ENCODE results near the gene PSME1. TPM values are rescaled to one million over a fixed set of nuclear protein-coding genes. Genes with fewer than 3 reads are reported as not detected.

The PSME1 gene
- polyA plus RNA-seq, 2 of the 4 experiments (the other 2 are of a cell fraction), result 83.6 to 124 TPM

DNA sequence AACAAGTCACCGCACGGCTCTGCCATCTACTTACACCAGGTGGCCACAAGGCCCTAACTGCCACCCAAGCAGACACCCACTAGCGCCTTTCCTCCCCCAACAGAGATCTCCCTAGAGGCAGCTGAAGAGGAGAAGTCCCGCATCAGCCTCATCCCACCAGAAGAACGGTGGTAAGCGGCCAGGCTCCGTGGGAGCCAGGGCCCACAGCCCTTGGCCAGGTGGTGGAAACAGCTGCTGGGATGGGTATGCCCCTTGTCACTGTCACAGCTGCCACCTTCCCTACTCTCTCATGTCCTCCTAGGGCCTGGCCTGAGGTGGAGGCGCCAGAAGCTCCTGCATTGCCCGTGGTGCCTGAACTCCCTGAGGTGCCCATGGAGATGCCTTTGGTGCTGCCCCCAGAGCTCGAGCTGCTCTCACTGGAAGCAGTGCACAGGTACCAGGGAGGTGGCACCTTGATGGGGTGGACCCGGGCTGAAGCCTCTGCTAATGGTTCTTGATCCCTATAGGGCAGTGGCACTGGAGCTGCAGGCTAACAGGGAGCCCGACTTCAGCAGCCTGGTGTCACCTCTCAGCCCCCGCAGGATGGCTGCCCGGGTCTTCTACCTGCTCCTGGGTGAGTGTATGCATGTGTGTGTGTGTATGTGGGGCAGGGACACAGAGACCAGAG, 43.4 kb downstream of the PSME1 start:
- H3K4me2 ChIP-seq, result no peak overlapping the region
- ChIA-PET POLR2A (interaction anchor here (1.7 to 1.9 kb wide), 2 partner anchors 9 to 18 kb away, joined by 5 to 9 read pairs; partner anchors contain the start of genes IPO4 and IRF9), CTCF (interaction anchor here (1.1 to 8.0 kb wide), 3 partner anchors 8 to 19 kb away, joined by 4 to 64 read pairs (median 4); partner anchors contain the start of gene IRF9)
- TF ChIP-seq TFCP2L1 (CRISPR knock-in tag; IDR thresholded peaks at IDR 0.05) (no peak), ESRRA (IDR thresholded peaks at IDR 0.05; ENCODE audit: borderline replicate concordance, low read length) (no peak), MAZ (IDR thresholded peaks at IDR 0.05; ENCODE audit: borderline replicate concordance, low read depth, low read length) (no peak)
- TF ChIP-seq, protein P1, sequence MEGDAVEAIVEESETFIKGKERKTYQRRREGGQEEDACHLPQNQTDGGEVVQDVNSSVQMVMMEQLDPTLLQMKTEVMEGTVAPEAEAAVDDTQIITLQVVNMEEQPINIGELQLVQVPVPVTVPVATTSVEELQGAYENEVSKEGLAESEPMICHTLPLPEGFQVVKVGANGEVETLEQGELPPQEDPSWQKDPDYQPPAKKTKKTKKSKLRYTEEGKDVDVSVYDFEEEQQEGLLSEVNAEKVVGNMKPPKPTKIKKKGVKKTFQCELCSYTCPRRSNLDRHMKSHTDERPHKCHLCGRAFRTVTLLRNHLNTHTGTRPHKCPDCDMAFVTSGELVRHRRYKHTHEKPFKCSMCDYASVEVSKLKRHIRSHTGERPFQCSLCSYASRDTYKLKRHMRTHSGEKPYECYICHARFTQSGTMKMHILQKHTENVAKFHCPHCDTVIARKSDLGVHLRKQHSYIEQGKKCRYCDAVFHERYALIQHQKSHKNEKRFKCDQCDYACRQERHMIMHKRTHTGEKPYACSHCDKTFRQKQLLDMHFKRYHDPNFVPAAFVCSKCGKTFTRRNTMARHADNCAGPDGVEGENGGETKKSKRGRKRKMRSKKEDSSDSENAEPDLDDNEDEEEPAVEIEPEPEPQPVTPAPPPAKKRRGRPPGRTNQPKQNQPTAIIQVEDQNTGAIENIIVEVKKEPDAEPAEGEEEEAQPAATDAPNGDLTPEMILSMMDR (IDR thresholded peaks at IDR 0.05), result no peak
- peak in 1 of 2 experiments; percentile 1; a peak in 1 of 6 replicates for ATAC-seq
- H3K4me3 ChIP-seq, result no peak overlapping the region
- no peak for FAIRE-seq
- 96% methylated on average over 12 of the region's 14 CpGs for WGBS (ENCODE audit: missing lambda C conversion rate)
- H3K27ac ChIP-seq, result no peak overlapping the region
- H3K9me3 ChIP-seq, result no peaks in the 10 kb centered on the region
- DNase-seq (ENCODE audit: low read depth in 1 of 2, low spot score in 1 of 2), result no peak
- no peaks in the 10 kb centered on the region for H3K4me1 ChIP-seq

DNA sequence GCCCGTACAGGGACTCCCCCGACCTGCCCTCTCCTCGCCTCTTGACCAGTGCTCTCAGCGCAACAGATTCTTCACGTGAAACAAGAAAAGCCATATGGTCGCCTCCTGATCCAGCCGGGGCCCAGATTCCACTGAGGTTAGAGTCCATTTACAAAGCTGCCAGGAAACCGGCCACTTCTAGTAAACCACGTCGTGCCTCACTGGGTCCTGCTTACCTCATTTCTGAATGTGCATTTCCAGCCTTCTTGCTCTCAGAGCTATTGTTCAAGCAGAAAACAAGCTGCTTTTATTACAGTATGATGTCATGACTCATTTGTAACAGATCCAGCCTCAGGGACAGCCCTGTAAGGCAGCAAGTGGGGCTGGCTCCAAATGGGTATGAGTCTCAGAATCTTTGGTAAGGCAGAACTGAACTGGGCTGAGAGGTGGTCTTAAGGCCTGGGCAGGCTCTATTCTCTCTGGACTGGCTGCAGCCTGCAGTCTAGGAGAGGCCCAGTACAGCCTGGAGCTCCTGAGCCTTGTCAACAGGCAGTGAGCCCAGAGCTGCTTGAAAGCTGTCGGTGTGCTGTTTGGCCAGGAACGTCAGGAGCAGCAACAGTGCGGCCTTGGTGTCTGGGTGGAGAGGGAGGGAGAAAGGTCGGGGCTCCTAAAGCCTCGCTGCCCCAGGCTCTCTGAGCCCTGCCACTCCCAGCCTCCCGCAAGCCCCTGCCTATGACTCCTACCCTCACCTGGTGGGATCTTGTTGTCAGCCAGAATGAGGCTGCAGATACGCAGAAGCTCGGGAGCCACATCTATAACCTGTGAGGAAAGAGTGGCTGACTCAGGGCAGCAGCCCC, 44.2 kb downstream of the PSME1 start:
- no peak for DNase-seq (ENCODE audit: low read depth in 1 of 2, low spot score in 1 of 2)

DNA sequence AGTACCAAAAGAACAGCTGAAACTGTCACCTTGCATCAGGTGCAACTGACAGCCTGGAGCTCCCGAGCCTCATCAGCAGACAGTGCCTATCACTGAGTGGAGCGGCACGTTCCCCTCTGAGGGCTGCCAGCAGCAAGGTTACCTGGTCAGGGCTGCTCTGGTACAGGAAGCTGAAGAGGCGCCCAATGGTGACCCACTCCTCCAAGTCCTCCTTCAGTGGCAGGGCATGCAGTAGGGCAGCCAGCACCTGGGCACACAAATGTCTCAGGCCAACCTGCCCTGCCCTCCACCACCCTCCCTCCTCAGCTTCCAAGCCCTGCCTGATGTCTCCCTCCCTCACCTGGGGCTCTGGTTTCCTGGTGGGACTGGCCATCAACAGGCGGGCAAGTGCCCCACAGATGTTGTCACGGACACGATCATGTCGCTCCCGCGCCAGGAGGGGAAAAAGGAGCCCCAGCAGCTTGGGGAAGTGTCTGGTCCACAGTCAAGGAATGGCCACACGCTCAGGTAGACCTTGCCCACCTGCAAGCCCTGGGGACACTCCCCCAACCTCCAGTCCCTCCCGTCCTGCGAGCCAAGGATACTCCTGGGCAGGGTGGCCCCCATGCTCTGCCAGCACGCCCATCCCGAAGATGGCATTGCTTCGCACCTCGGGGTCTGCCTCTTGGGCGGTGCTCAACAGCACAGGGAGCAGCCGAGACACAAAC, 45.5 kb downstream of the PSME1 start:
- ATAC-seq, result no peak
- 92% methylated on average over 17 of the region's 19 CpGs for WGBS (ENCODE audit: missing lambda C conversion rate)
- no peak overlapping the region for H3K4me2 ChIP-seq
- CTCF ChIA-PET, result interaction anchor here (0.6 to 8.0 kb wide), 10 partner anchors 11 to 73 kb away, joined by 3 to 64 read pairs (median 4); partner anchors contain the start of genes IRF9, MDP1, PSME1 and PSME2
- DNase-seq (ENCODE audit: low read depth in 1 of 2, low spot score in 1 of 2), result no peak
- H3K4me1 ChIP-seq, result no peaks in the 10 kb centered on the region
- POLR2A ChIA-PET, result interaction anchor here (0.9 kb wide), 1 partner anchor 14 kb away, joined by 3 read pairs; the partner anchor contains the start of gene TM9SF1
- FAIRE-seq, result no peak
- H3K27ac ChIP-seq, result no peak overlapping the region
- H3K4me3 ChIP-seq, result no peak overlapping the region
- no peaks in the 10 kb centered on the region for H3K9me3 ChIP-seq
- TF ChIP-seq CHD4 (IDR thresholded peaks at IDR 0.05; ENCODE audit: borderline replicate concordance) (no peak), ZNF302 (CRISPR knock-in tag; IDR thresholded peaks at IDR 0.05) (no peak), NR3C1 (IDR thresholded peaks at IDR 0.05) (no peak), CEBPB (IDR thresholded peaks at IDR 0.05) (no peak), TP53 (CRISPR knock-in tag; IDR thresholded peaks at IDR 0.05) (no peak), TFCP2L1 (CRISPR knock-in tag; IDR thresholded peaks at IDR 0.05) (no peak), RCOR1 (IDR thresholded peaks at IDR 0.05; ENCODE audit: low read depth, low read length) (no peak), JUNB (IDR thresholded peaks at IDR 0.05) (no peak), NFE2L2 (conservative IDR thresholded peaks at IDR 0.05; ENCODE audit: low read length) (no peak), ZC3H11A (IDR thresholded peaks at IDR 0.05) (no peak), HOXB5 (CRISPR knock-in tag; IDR thresholded peaks at IDR 0.05) (no peak), RFX5 (IDR thresholded peaks at IDR 0.05) (no peak), BHLHE40 (IDR thresholded peaks at IDR 0.05; ENCODE audit: low read depth, low read length) (no peak), CBX2 (IDR thresholded peaks at IDR 0.05; ENCODE audit: borderline replicate concordance, low read depth) (no peak)
- TF ChIP-seq, protein P2, sequence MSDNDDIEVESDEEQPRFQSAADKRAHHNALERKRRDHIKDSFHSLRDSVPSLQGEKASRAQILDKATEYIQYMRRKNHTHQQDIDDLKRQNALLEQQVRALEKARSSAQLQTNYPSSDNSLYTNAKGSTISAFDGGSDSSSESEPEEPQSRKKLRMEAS (IDR thresholded peaks at IDR 0.05), result no peak
- TF ChIP-seq, protein P3, sequence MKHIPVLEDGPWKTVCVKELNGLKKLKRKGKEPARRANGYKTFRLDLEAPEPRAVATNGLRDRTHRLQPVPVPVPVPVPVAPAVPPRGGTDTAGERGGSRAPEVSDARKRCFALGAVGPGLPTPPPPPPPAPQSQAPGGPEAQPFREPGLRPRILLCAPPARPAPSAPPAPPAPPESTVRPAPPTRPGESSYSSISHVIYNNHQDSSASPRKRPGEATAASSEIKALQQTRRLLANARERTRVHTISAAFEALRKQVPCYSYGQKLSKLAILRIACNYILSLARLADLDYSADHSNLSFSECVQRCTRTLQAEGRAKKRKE (CRISPR knock-in tag; IDR thresholded peaks at IDR 0.05; ENCODE audit: low read depth), result no peak
- TF ChIP-seq, protein P4, sequence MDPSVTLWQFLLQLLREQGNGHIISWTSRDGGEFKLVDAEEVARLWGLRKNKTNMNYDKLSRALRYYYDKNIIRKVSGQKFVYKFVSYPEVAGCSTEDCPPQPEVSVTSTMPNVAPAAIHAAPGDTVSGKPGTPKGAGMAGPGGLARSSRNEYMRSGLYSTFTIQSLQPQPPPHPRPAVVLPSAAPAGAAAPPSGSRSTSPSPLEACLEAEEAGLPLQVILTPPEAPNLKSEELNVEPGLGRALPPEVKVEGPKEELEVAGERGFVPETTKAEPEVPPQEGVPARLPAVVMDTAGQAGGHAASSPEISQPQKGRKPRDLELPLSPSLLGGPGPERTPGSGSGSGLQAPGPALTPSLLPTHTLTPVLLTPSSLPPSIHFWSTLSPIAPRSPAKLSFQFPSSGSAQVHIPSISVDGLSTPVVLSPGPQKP (IDR thresholded peaks at IDR 0.05; ENCODE audit: low read depth, low read length), result no peak

More for the DNA sequence above, 44.2 kb downstream of the PSME1 start:
- H3K4me2 ChIP-seq, result no peak overlapping the region
- no peaks in the 10 kb centered on the region for H3K4me1 ChIP-seq
- no peak overlapping the region for H3K27ac ChIP-seq
- 0 out of 6 replicates have a peak, but pooled peaks of 1 of the 2 experiments have one; percentile 3 for ATAC-seq
- POLR2A ChIA-PET, result interaction anchor here (0.9 to 1.9 kb wide), 3 partner anchors 9 to 19 kb away, joined by 3 to 9 read pairs (median 5); partner anchors contain the start of genes IPO4, IRF9 and TM9SF1
- 90% methylated on average over 18 of the region's 18 CpGs for WGBS (ENCODE audit: missing lambda C conversion rate)
- no peak overlapping the region for H3K4me3 ChIP-seq
- no peaks in the 10 kb centered on the region for H3K9me3 ChIP-seq
- FAIRE-seq, result no peak
- CTCF ChIA-PET, result interaction anchor here (0.5 to 8.0 kb wide), 8 partner anchors 9 to 60 kb away, joined by 3 to 64 read pairs (median 4); partner anchors contain the start of genes IRF9, MDP1 and PSME2
- TF ChIP-seq, protein P1 (IDR thresholded peaks at IDR 0.05), result no peak
- TF ChIP-seq EHMT2 (IDR thresholded peaks at IDR 0.05; ENCODE audit: low read depth), result no peak
- no peak for TF ChIP-seq CBX8 (IDR thresholded peaks at IDR 0.05)
- no peak for TF ChIP-seq SREBF2 (IDR thresholded peaks at IDR 0.05)
- TF ChIP-seq CEBPB (IDR thresholded peaks at IDR 0.05), result no peak
- TF ChIP-seq RAD21 (conservative IDR thresholded peaks at IDR 0.05 in 1 of 2, IDR thresholded peaks at IDR 0.05 in 1 of 2), result no peak

All from A549 (cell line).